ENCODE measurements around the gene HTR4. TPM values are rescaled to one million over a fixed set of nuclear protein-coding genes. Genes with fewer than 3 reads are reported as not detected.
"Not testable (repeated sequence)": the region's sequence is repeated elsewhere in the genome, so short reads cannot be mapped to it uniquely, and the experiment has no call there.

Gene HTR4
- total RNA-seq, 1 donor from 2014 or later, result not detected

- Histone ChIP-seq H3K4me3 (no peak overlapping the region), H3K36me3 (no peaks in the 10 kb centered on the region), H3K27ac (no peak overlapping the region), H3K4me1 (no peaks in the 10 kb centered on the region), H3K9me3 (no peaks in the 10 kb centered on the region), H3K27me3 (ENCODE audit: low read depth) (no peaks in the 10 kb centered on the region)
- ATAC-seq (no peak), DNase-seq (no peak)
- no peak for TF ChIP-seq CTCF (IDR thresholded peaks at IDR 0.05)
- intact Hi-C loops (cut with DNase I), result no loop called here
These were observed 27.1 kb upstream of the HTR4 start for GRCh38 chr5:148681157-148682057.

- H3K9me3 ChIP-seq; H3K4me1 ChIP-seq; H3K36me3 ChIP-seq; DNase-seq; H3K4me3 ChIP-seq; H3K27me3 ChIP-seq (ENCODE audit: low read depth); H3K27ac ChIP-seq; intact Hi-C loops (cut with DNase I); ATAC-seq: not testable (repeated sequence)
These were observed 19.4 kb upstream of the HTR4 start for GRCh38 chr5:148673704-148674103.

DNA sequence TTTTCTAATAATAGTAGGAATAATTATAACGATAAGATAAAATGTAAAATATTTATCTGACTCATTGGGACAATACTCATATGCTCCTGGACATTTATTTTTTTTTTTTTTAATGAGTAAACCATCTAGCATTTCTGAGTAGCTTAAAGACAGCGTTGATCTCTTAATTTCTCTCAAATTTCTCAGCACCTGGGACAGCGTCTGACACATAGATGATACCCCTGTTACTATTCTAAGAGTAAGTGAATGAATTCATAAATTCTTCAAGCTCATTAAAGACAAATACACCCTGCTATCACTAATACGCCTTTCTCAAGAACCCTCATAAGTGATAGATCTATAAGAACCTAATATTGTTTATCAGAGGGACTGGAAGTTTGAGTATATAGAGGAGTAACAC is 12.0 kb upstream of the HTR4 start:
- ATAC-seq (no peak), DNase-seq (no peak)
- TF ChIP-seq CTCF (IDR thresholded peaks at IDR 0.05), result no peak
- Histone ChIP-seq H3K27me3 (ENCODE audit: low read depth) (no peaks in the 10 kb centered on the region), H3K4me1 (no peaks in the 10 kb centered on the region), H3K4me3 (no peak overlapping the region), H3K9me3 (no peaks in the 10 kb centered on the region), H3K27ac (no peak overlapping the region), H3K36me3 (no peaks in the 10 kb centered on the region)
- intact Hi-C loops (cut with DNase I), result no loop called here

DNA sequence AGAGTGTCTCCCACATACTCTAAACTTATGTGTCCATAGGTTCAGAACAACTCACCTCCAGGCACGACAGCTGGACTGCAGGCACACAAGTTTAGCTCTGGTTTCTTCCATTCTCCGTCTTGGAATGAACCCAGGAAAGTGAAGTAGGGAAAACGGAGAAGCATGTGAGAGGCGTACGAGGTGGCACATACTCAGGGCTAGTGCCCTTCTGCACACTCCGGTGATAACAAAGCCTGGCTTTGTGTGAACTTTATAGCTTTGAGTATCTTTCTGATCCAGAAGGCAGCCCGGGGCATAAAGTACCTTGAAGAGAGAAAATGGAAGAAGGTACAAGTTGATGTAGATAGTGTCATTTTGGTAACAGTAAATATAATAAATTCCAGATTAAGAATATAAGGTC is 11.1 kb upstream of the HTR4 start:
- Histone ChIP-seq H3K36me3 (no peaks in the 10 kb centered on the region), H3K27ac (no peak overlapping the region), H3K4me1 (no peaks in the 10 kb centered on the region), H3K4me3 (no peak overlapping the region), H3K9me3 (no peaks in the 10 kb centered on the region), H3K27me3 (ENCODE audit: low read depth) (no peaks in the 10 kb centered on the region)
- DNase-seq, result no peak
- no peak for ATAC-seq
- intact Hi-C loops (cut with DNase I), result no loop called here
- no peak for TF ChIP-seq CTCF (IDR thresholded peaks at IDR 0.05)

- Histone ChIP-seq H3K9me3 (no peaks in the 10 kb centered on the region), H3K4me1 (no peaks in the 10 kb centered on the region), H3K36me3 (no peaks in the 10 kb centered on the region), H3K27ac (no peak overlapping the region), H3K27me3 (ENCODE audit: low read depth) (no peaks in the 10 kb centered on the region), H3K4me3 (no peak overlapping the region)
- DNase-seq (no peak), ATAC-seq (no peak)
- TF ChIP-seq CTCF (IDR thresholded peaks at IDR 0.05), result no peak
- intact Hi-C loops (cut with DNase I), result no loop called here
These were observed 9.2 kb upstream of the HTR4 start for GRCh38 chr5:148663509-148663908.

GRCh38 chr5:148660346-148660660 is 6.0 kb upstream of the HTR4 start:
- H3K27ac ChIP-seq, result no peak overlapping the region
- TF ChIP-seq CTCF (IDR thresholded peaks at IDR 0.05), result no peak
- ATAC-seq (no peak), DNase-seq (no peak)
- no peak overlapping the region for H3K4me3 ChIP-seq
- intact Hi-C loops (cut with DNase I), result no loop called here
- H3K36me3 ChIP-seq, result no peaks in the 10 kb centered on the region
- H3K9me3 ChIP-seq, result no peaks in the 10 kb centered on the region
- no peaks in the 10 kb centered on the region for H3K4me1 ChIP-seq
- peaks cover 8% of the 10 kb centered on the region for H3K27me3 ChIP-seq (ENCODE audit: low read depth)
